K562 (cell line): ENCODE data around the gene C11orf58. TPM values are rescaled to one million over a fixed set of nuclear protein-coding genes. Genes with fewer than 3 reads are reported as not detected.

ENCODE experiments used
- ATAC-seq: fragments of 200-7000 bp; cut with Tn5 transposase; 3 replicates; pipeline ENCODE4 v1.9.1; 2020; ENCODE audit warnings: moderate library complexity
- BruUV-seq: library from RNA; stranded (reverse); fragments of 400-500 nt; replicated peaks from 2 replicates; lab custom pipeline; 2021; lab: Mats Ljungman, UMichigan
- CTCF ChIA-PET: fragments of 300-600 bp; formaldehyde crosslinking; extraction: SDS; loops from one replicate; lab custom pipeline; 2021; ENCODE audit warnings: low intra/inter-chr PET ratio; lab: Yijun Ruan, JAX
- POLR2A ChIA-PET: fragments of 300-600, 350-650 bp; sonication (Branson Sonifier 250); formaldehyde crosslinking; extraction: SDS; loops from one replicate; lab custom pipeline; 2021; ENCODE audit warnings: antibody characterized with exemption, inconsistent platforms; lab: Yijun Ruan, JAX
- DNase-seq, 4 experiments: peaks; one replicate each; pipeline versions ENCODE4 v3.0.0 to v3.0.0-alpha.2; 2011 to 2018; ENCODE audit warnings: low spot score in 3 of 4, mixed read lengths in 3 of 4; ENCODE audit errors: extremely low read depth in 1 of 4
- FAIRE-seq: peaks from 2 replicates; lab custom pipeline; 2011; peaks lifted over from hg19 to GRCh38; lab: Jason Lieb, UNC
- H2AFZ ChIP-seq: 2 replicates; pipeline ENCODE4 v1.6.0; 2011; ENCODE audit warnings: low read depth, low read length, control low read depth, inconsistent platforms
- H3K27ac ChIP-seq: fragments of 200-600 bp; 3 replicates; pipeline ENCODE4 v1.8.0; 2011; ENCODE audit warnings: low read depth, mild to moderate bottlenecking, control low read depth, inconsistent platforms, low read length, moderate library complexity, mixed read lengths; ENCODE audit errors: extremely low read depth
- H3K27me3 ChIP-seq, 2 experiments: fragments of 300-600 bp in 1 of 2; 2 replicates in 1 of 2; 3 replicates in 1 of 2; pipeline versions ENCODE4 v1.6.0 to v1.8.0; 2011; ENCODE audit warnings: inconsistent platforms in 2 of 2, low read length in 2 of 2, mild to moderate bottlenecking in 1 of 2, mixed read lengths in 1 of 2, moderate library complexity in 1 of 2; ENCODE audit not compliant: control insufficient read depth in 2 of 2, insufficient read depth in 2 of 2
- H3K36me3 ChIP-seq: fragments of 300-600 bp; 3 replicates; pipeline ENCODE4 v1.8.0; 2011; ENCODE audit warnings: mild to moderate bottlenecking, low read length, inconsistent platforms; ENCODE audit not compliant: control insufficient read depth, insufficient read depth
- H3K4me1 ChIP-seq, 2 experiments: fragments of 200-600 bp in 1 of 2; replicated peaks in 1 of 2; 2 replicates in 1 of 2; 3 replicates in 1 of 2; pipeline versions ENCODE4 v1.5.1 to v1.8.0; 2011; ENCODE audit warnings: inconsistent platforms in 2 of 2, low read length in 2 of 2, mild to moderate bottlenecking in 1 of 2, mixed read lengths in 1 of 2, moderate library complexity in 1 of 2; ENCODE audit not compliant: control insufficient read depth in 2 of 2, insufficient read depth in 2 of 2
- H3K4me2 ChIP-seq: 2 replicates; pipeline ENCODE4 v1.6.1; 2011; ENCODE audit warnings: low read length, control low read depth, inconsistent platforms, mixed read lengths; ENCODE audit not compliant: insufficient read depth
- H3K4me3 ChIP-seq: fragments of 200-600 bp; sonication (generic), shearing (Covaris generic); 2 replicates; pipeline ENCODE4 v1.5.1; 2016; ENCODE audit warnings: control low read depth, inconsistent platforms
- H3K79me2 ChIP-seq: fragments of 200-600 bp; 3 replicates; pipeline ENCODE4 v1.8.0; 2011; ENCODE audit warnings: low read length, inconsistent platforms; ENCODE audit not compliant: control insufficient read depth, insufficient read depth
- H3K9ac ChIP-seq, 2 experiments: 2 replicates each; pipeline versions ENCODE4 v1.6.0 to v1.6.1; 2011; ENCODE audit warnings: low read depth in 2 of 2, low read length in 2 of 2, control low read depth in 1 of 2, inconsistent platforms in 1 of 2, mild to moderate bottlenecking in 1 of 2, mixed read lengths in 1 of 2; ENCODE audit not compliant: insufficient read depth in 1 of 2
- H3K9me1 ChIP-seq: one replicate; pipeline ENCODE4 v1.6.0; 2011; ENCODE audit warnings: inconsistent platforms, mild to moderate bottlenecking, low read length, moderate library complexity; ENCODE audit not compliant: control insufficient read depth, insufficient read depth
- H3K9me3 ChIP-seq: replicated peaks from 2 replicates; pipeline ENCODE4 v1.5.1; 2011; ENCODE audit warnings: low read depth, low read length, inconsistent platforms; ENCODE audit not compliant: control insufficient read depth, insufficient read depth
- H4K20me1 ChIP-seq: replicated peaks from 2 replicates; pipeline ENCODE4 v1.6.1; 2011; ENCODE audit warnings: low read length, inconsistent platforms, mixed read lengths; ENCODE audit not compliant: control insufficient read depth, insufficient read depth
- CLOCK ChIP-seq: fragments of 250-450 bp; sonication (Bioruptor Pico); IDR thresholded peaks from 2 replicates; pipeline ENCODE4 v1.4.0; 2020; ENCODE audit warnings: mild to moderate bottlenecking, moderate library complexity, borderline replicate concordance
- DNMT1 ChIP-seq: fragments of 450-650 bp; IDR thresholded peaks from 2 replicates; pipeline ENCODE4 v1.6.1; 2016; ENCODE audit warnings: antibody characterized with exemption, mild to moderate bottlenecking
- WGBS: fragments of 100-300 bp; shearing (Covaris generic); methylation state at CpG from one replicate; pipeline ENCODE4 v1.1.6; 2016; ENCODE audit warnings: low coverage, mixed read lengths; ENCODE audit not compliant: insufficient coverage; ENCODE audit errors: missing lambda C conversion rate; 5-methylcytosine and 5-hydroxymethylcytosine counted together
- in situ Hi-C: fragments of 300-500 bp; cut with MboI; formaldehyde crosslinking; loops from 4 replicates; pipeline ENCODE4 v1.15.0; 2018; ENCODE audit warnings: inconsistent platforms, mixed read lengths
- intact Hi-C: fragments of 100-400 bp; cut with micrococcal nuclease; formaldehyde crosslinking; loops from 2 replicates; pipeline ENCODE4 v1.14.2; 2022
- polyA plus RNA-seq, 8 experiments: library from polyadenylated mRNA; depleted of rRNA in 4 of 8; stranded (reverse) in 5 of 8; unstranded in 3 of 8; fragments of >200 nt; fragmentation: Nextera tagmentation in 2 of 8; fragmentation: Illumina TruSeq in 1 of 8; extraction: Ambion mirVana in 2 of 8; extraction: Trizol in 1 of 8; gene quantifications; 2 replicates each; pipeline versions ENCODE4 v1.2.1 to v1.2.3, GENCODE V29; 2011 to 2014; ENCODE audit warnings: inconsistent platforms in 1 of 8, missing spikeins in 1 of 8
- total RNA-seq, 7 experiments: library from RNA; depleted of rRNA in 6 of 7; stranded (reverse); fragments of >200 nt in 6 of 7; fragmentation: Illumina TruSeq in 2 of 7; extraction: Trizol in 2 of 7; gene quantifications; 2 replicates each; pipeline versions ENCODE4 v1.2.1 to v1.2.3, GENCODE V29; 2011 to 2021; ENCODE audit warnings: low replicate concordance in 1 of 7
- TF ChIP-seq, protein P1 (sequence below): fragments of 250-450 bp; sonication (Bioruptor Pico); IDR thresholded peaks from 2 replicates; pipeline ENCODE4 v1.5.0; 2020; ENCODE audit warnings: mild to moderate bottlenecking, borderline replicate concordance
- TF ChIP-seq, protein P2 (sequence below): fragments of 450-650 bp; IDR thresholded peaks from 2 replicates; pipeline ENCODE4 v1.6.1; 2018; ENCODE audit not compliant: partially characterized antibody

The C11orf58 gene
- total and polyA plus RNA-seq, 9 of the 15 experiments (the other 6 are each of a cell fraction or from before 2014, with no cell fraction given), result 104 to 421 (median 247) TPM

DNA sequence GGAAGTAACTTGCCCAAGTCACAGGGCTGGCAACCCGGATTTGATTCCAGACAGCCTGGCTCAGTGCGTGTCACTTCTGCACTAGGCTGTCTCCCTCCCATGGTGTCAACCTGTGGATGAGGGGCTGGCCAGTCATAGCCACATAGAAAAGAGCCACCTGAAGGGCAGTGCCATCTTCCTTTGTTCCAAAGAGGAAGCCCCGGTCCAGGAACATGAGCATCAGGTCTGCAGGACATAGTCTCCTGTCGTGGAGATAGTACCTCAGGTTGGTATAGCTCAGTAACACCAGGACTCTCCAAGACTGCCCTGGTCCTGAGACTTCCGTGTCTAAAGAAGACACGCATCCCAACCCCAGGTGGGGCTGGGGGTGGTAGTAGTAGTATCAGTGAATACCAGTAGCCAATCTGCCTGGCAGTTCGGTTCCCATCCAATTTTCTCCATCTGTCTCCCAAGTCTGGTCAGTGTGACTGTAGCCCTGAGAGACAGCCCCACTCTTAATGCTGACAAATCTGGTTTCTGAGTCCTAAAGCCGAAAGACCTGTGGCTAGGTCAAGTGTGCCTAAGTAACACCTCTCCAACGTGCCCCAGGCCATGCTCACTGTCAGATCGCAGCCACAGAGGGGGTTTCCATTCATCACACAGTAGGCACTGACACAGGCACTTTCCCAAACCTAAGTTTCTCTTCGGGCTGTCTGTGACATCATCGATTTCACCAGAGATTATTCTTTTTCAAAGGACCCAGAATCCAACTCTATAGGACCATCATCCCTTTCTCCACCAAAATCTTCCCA lies 33.1 kb downstream of the C11orf58 start (continued):
- TF ChIP-seq, protein P1, sequence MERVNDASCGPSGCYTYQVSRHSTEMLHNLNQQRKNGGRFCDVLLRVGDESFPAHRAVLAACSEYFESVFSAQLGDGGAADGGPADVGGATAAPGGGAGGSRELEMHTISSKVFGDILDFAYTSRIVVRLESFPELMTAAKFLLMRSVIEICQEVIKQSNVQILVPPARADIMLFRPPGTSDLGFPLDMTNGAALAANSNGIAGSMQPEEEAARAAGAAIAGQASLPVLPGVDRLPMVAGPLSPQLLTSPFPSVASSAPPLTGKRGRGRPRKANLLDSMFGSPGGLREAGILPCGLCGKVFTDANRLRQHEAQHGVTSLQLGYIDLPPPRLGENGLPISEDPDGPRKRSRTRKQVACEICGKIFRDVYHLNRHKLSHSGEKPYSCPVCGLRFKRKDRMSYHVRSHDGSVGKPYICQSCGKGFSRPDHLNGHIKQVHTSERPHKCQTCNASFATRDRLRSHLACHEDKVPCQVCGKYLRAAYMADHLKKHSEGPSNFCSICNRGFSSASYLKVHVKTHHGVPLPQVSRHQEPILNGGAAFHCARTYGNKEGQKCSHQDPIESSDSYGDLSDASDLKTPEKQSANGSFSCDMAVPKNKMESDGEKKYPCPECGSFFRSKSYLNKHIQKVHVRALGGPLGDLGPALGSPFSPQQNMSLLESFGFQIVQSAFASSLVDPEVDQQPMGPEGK, result no peak
- no peak for TF ChIP-seq DNMT1

DNA sequence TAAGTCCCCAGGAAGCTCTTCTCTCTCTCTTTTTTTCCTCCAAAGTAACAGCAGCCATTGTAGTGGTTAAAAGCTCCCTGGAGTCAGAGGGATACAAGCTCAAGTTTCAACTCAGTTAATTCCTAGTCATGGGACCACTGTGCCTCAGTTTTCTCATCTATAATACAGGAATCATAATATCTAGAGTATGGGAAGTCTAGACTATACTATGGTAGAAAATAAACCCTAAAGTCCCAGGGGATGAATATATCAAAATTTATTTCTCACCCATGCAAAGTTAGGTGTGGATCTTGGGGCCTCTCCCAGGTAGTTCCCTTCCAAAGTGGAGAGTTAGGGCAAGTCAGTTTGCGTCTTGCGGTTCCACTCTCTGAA lies 33.7 kb downstream of the C11orf58 start:
- no peaks in the 10 kb centered on the region for H3K36me3 ChIP-seq
- no peak overlapping the region for H3K27ac ChIP-seq
- no peak overlapping the region for H2AFZ ChIP-seq
- intact Hi-C loops, result loop anchor here (10.0 kb wide), 1 partner anchor 147 kb away; no protein-coding TSS in a partner anchor
- no peaks in the 10 kb centered on the region for H3K4me1 ChIP-seq
- DNase-seq (no peak), ATAC-seq (no peak), FAIRE-seq (no peak)
- no peak overlapping the region for H3K4me3 ChIP-seq
- BruUV-seq, result no TSS peak
- no peaks in the 10 kb centered on the region; the same call in 1 of the 2 replicates for H4K20me1 ChIP-seq
- no peaks in the 10 kb centered on the region for H3K79me2 ChIP-seq
- peaks cover 40 to 76% of the 10 kb centered on the region in 2 experiments for H3K27me3 ChIP-seq
- POLR2A ChIA-PET, result interaction anchor here (1.3 to 3.2 kb wide), 2 partner anchors 10 kb away, joined by 4 to 15 read pairs; no protein-coding TSS in a partner anchor
- no peak overlapping the region for H3K4me2 ChIP-seq
- H3K9me3 ChIP-seq, result no peaks in the 10 kb centered on the region
- CTCF ChIA-PET, result no interaction called here
- no peak overlapping the region for H3K9ac ChIP-seq
- in situ Hi-C loops, result no loop called here
- H3K9me1 ChIP-seq, result no peaks in the 10 kb centered on the region
- 0% methylated on average over 2 of the region's 2 CpGs for WGBS
- TF ChIP-seq, protein P2, sequence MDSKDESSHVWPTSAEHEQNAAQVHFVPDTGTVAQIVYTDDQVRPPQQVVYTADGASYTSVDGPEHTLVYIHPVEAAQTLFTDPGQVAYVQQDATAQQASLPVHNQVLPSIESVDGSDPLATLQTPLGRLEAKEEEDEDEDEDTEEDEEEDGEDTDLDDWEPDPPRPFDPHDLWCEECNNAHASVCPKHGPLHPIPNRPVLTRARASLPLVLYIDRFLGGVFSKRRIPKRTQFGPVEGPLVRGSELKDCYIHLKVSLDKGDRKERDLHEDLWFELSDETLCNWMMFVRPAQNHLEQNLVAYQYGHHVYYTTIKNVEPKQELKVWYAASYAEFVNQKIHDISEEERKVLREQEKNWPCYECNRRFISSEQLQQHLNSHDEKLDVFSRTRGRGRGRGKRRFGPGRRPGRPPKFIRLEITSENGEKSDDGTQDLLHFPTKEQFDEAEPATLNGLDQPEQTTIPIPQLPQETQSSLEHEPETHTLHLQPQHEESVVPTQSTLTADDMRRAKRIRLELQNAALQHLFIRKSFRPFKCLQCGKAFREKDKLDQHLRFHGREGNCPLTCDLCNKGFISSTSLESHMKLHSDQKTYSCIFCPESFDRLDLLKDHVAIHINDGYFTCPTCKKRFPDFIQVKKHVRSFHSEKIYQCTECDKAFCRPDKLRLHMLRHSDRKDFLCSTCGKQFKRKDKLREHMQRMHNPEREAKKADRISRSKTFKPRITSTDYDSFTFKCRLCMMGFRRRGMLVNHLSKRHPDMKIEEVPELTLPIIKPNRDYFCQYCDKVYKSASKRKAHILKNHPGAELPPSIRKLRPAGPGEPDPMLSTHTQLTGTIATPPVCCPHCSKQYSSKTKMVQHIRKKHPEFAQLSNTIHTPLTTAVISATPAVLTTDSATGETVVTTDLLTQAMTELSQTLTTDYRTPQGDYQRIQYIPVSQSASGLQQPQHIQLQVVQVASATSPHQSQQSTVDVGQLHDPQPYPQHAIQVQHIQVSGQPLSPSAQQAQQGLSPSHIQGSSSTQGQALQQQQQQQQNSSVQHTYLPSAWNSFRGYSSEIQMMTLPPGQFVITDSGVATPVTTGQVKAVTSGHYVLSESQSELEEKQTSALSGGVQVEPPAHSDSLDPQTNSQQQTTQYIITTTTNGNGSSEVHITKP, result no peak
- no peak for TF ChIP-seq CLOCK (CRISPR knock-in tag)
